ENCODE results near the gene DENND1A.

- TF ChIP-seq CTCF (IDR thresholded peaks at IDR 0.05): no peak
- no peak for TF ChIP-seq POLR2AphosphoS5 (IDR thresholded peaks at IDR 0.05; ENCODE audit: low read depth, low read length)
Measured at GRCh38 chr9:123922431-123922830, 7.5 kb downstream of the DENND1A start.
